GM06990 (cell line): ENCODE data around the gene ENDOU.
A peak's percentile ranks its signal among the peaks of the same experiment; 100 is the strongest.

Source experiments
- DNase-seq: peaks from one replicate; pipeline ENCODE4 v3.0.0-alpha.2; 2011; ENCODE audit not compliant: insufficient read length; ENCODE audit errors: extremely low read depth
- H3K27me3 ChIP-seq: replicated peaks from 2 replicates; pipeline ENCODE4 v1.6.0; 2011; ENCODE audit warnings: low read length; ENCODE audit not compliant: control insufficient read depth, insufficient read depth
- H3K36me3 ChIP-seq: 2 replicates; pipeline ENCODE4 v1.5.1; 2011; ENCODE audit warnings: low read length; ENCODE audit not compliant: control insufficient read depth, insufficient read depth
- H3K4me3 ChIP-seq: replicated peaks from 2 replicates; pipeline ENCODE4 v1.5.1; 2011; ENCODE audit warnings: low read depth, mild to moderate bottlenecking, control low read depth, low read length
- TF ChIP-seq, protein P1 (sequence below): IDR thresholded peaks from 2 replicates; pipeline ENCODE4 v1.5.1; 2011; ENCODE audit warnings: low read length, control low read depth, mild to moderate bottlenecking, inconsistent platforms; ENCODE audit not compliant: insufficient read depth, poor library complexity, severe bottlenecking

Gene ENDOU

DNA sequence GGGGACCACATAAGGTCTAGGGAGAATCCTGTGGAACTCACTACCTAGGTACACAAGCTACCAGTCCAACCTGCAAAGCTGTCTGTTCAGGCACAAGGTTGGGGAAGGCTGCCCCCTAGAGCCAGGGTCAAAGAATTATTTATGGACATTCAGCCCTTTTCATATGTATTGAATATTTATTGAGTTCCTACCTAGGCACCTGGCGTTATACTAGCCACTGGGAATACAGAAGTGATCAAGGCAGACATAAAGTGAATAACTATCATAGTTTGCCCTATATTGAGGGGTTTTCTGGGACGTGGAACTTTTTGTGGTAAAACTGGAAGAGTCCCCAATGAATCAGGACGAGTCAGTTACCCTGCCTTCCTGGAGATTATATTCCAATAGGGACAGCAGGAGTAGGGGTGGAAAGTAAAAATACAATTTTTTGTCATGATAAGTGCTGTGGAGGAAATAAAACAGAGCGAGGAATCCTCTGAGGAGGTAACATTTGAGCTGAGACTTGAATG, 42.0 kb upstream of the ENDOU start:
- no peak for DNase-seq
- TF ChIP-seq, protein P1, sequence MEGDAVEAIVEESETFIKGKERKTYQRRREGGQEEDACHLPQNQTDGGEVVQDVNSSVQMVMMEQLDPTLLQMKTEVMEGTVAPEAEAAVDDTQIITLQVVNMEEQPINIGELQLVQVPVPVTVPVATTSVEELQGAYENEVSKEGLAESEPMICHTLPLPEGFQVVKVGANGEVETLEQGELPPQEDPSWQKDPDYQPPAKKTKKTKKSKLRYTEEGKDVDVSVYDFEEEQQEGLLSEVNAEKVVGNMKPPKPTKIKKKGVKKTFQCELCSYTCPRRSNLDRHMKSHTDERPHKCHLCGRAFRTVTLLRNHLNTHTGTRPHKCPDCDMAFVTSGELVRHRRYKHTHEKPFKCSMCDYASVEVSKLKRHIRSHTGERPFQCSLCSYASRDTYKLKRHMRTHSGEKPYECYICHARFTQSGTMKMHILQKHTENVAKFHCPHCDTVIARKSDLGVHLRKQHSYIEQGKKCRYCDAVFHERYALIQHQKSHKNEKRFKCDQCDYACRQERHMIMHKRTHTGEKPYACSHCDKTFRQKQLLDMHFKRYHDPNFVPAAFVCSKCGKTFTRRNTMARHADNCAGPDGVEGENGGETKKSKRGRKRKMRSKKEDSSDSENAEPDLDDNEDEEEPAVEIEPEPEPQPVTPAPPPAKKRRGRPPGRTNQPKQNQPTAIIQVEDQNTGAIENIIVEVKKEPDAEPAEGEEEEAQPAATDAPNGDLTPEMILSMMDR = peak; percentile 70
- no peaks in the 10 kb centered on the region; the same call in 1 of the 2 replicates for H3K27me3 ChIP-seq

DNA sequence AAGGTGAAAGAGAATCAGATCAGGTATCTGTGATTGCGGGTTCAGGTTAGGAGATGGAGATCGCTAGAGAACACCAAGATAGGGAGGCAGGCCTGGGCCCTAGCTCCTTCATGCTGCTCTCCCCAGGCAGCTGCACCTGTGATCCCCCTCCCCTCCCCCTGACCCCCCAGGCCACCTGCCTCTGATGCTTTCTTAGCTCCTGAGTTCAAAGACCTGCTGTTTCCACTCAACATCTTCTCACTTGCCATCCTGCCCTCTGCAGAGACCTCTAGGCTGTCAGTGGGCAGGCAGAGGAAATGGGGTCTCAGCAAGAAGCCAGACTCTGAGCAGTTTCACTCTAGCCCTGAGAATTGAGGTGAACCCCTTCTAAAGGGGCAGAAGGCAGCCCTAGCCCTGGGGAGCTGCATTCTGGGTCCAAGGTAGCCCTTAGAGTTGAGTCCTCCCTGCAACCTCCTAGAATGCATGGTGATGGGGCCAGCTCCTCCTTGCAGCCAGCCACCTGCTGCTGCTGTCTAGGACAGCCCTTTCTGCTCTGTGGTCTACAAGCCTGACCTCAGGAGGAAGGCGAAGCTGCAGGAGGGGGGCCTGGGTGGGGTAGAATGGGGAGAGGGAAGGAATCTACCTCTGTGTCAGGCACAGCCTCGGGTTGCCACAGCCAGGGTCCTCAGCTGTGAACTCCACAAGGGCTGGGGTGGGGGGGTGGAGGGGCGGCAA, 41.4 kb upstream of the ENDOU start:
- Histone ChIP-seq H3K36me3 (no peaks in the 10 kb centered on the region), H3K4me3 (no peak overlapping the region), H3K27me3 (no peaks in the 10 kb centered on the region; the same call in 1 of the 2 replicates)
- TF ChIP-seq, protein P1 = no peak
- DNase-seq = no peak

More for the DNA sequence above, 42.0 kb upstream of the ENDOU start:
- Histone ChIP-seq H3K36me3 (no peaks in the 10 kb centered on the region), H3K4me3 (no peak overlapping the region)

DNA sequence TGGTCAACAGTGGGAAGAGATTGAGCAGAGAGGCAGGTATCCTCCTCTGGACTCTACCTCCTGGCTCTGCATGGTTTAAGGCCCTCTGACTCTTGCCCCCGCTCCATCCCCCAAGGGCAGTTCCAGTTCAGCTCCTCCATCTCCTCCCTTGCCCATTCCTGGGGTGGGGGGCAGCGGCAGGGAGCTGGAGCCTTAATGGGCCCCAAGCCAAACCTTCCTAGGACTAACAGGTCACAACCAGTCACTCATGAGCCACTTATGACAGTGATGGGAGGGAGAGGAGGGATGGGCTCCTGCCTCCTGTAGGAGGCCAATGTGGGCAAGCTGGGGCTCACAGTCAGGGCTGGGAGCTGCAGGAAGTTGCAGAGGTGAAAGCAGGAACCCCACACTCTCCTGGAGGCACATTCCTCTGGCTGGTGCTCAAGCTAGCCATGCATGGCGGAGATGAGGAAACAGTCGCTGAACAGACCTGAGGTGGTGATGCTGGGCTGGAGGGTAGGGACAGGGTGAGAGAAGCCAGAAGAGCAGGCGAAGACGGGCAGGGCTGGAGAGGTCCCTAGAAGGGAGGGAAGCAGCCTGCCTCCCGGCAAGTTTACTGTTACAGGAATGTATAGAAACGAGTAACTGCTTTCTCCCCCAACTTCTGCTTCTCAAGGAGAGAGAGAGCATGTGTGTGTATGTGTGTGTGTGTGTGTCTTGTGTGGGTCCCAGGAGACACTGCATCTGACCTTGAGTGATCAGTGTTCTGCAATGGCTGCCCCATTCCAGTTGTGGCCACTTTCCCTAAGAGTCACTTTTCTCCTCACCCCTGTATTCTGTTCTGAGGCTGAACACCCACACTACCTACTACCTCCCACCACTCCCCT, 38.4 kb upstream of the ENDOU start:
- no peaks in the 10 kb centered on the region for H3K36me3 ChIP-seq
- H3K4me3 ChIP-seq = no peak overlapping the region
- DNase-seq = no peak
- TF ChIP-seq, protein P1 = no peak
- H3K27me3 ChIP-seq = no peaks in the 10 kb centered on the region; the same call in 1 of the 2 replicates

DNA sequence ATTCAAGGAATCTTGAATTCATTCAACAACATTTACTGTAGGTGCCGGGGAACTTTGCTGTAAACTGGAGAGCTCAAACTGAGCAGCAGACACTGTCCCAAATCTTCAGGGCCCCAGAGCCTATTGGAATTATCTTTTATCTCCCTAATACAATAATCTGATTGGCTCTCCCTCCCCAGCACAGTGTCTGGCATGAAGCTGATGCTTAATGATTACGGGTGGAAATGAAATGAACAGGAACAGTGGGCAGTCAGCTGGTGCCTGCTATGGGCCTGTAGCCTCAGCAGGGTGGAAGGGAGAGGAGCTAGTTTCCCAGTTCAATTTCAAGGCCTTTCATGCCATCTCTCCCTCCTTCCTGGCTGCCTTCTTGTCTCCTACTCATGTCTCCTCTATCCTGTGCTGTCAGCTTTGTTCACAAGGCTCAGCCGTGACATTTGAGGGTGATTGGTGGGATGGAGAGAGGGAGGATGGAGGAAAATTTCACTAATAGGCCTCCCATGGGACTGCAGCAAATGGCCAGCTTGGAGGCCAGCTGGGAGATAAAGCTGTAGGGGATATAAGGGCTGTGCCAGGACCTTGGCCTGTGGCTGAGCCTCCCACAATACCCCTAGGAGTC, 37.7 kb upstream of the ENDOU start:
- Histone ChIP-seq H3K27me3 (no peaks in the 10 kb centered on the region), H3K36me3 (no peaks in the 10 kb centered on the region), H3K4me3 (no peak overlapping the region)
- TF ChIP-seq, protein P1 = no peak
- DNase-seq = no peak

DNA sequence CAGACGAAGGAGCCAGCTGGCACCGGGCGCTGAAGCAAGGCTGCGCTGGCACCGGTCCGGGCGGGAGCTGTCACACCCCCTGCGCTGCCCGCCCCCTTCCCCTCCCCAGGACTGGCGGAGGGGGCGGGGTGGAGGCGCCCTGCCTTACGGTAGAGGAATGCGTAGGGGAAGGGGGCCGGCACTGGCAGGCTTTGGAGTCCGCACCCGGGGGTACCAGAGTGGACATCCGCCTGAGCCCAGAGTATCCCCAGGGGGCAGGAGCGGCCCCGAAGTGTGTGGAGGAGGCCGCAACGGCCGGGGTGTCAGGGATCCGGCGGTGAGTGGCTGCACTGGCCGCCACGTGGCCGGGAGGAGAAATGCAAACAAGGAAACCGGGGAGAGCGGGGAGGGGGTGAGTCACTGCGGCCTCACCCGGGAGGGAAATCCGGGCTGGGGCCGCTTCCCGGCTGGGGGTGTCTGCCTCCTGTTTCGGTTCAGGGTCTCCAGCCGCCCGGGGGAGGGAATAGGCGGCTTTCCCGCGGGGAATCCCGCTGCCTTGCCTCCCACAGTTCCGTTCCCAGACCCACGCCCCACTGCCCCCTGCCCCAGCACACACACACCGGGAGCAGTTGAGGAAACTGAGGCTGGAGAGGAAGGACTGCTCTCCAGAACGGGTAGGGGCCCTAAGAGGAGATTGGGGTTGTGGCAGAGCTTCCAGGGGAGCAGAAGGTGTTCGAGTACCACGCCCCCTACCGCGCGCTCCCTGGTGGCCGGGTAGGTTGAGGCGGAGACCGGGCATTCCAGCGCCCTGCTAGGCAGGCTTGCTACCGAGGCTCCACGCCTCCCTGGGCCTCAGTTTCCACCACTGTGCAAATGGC, 33.8 kb upstream of the ENDOU start, which contains the start of gene RAPGEF3:
Gene RAPGEF3, minus strand, starts transcription at position 47 of the 857 bp plus-strand sequence. CDS start 324 bp downstream, outside the sequence.
- Histone ChIP-seq H3K36me3 (no peaks in the 10 kb centered on the region), H3K4me3 (peak within 1 kb of the TSS; percentile 53), H3K27me3 (no peaks in the 10 kb centered on the region)
- TF ChIP-seq, protein P1 = peak; percentile 70
- peak; percentile 70 for DNase-seq
